ENCODE results near the gene TMOD1.

The TMOD1 gene

DNA sequence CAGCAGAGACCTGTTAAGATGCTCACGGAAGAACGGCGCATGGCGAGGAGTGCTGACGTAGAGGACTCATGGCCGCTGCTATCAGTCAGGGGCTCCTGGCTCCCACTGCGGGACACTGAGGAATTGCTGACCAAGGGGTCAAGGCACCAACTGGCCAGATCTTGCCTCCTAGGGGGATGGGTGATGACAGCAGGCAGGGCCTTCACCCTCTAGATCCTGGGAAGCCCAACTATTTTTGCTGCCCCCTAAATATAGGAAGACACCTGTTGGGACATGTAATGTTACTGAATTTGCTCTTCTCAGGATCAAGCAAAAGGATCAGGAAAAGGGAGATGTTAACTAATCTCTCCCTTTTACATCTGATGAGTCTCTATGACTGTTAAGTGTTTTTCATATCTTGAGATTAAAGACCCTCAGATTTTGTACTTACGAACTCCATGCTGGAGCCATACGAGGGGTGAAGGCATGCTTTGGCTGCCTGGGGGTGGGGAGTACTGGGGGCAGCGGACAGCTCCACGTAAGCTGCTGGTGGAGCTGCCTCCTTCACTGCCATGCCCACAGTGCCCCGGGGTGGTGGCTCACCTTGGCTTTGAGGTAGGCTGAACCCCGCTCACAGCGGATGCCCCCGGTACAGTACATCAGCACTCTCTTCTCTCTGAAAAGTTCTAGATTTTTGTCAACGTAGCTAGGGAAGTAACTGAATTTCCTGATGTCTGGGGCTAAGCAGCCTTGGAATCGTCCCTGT, 103.6 kb downstream of the TMOD1 start (continued):
- no peak for TF ChIP-seq ZNF565 (CRISPR knock-in tag; conservative IDR thresholded peaks at IDR 0.05; ENCODE audit: low read depth)
- TF ChIP-seq, protein P1, sequence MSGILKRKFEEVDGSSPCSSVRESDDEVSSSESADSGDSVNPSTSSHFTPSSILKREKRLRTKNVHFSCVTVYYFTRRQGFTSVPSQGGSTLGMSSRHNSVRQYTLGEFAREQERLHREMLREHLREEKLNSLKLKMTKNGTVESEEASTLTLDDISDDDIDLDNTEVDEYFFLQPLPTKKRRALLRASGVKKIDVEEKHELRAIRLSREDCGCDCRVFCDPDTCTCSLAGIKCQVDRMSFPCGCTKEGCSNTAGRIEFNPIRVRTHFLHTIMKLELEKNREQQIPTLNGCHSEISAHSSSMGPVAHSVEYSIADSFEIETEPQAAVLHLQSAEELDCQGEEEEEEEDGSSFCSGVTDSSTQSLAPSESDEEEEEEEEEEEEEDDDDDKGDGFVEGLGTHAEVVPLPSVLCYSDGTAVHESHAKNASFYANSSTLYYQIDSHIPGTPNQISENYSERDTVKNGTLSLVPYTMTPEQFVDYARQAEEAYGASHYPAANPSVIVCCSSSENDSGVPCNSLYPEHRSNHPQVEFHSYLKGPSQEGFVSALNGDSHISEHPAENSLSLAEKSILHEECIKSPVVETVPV (CRISPR knock-in tag; IDR thresholded peaks at IDR 0.05) = no peak
- TF ChIP-seq ZFP3 (CRISPR knock-in tag; IDR thresholded peaks at IDR 0.05) = no peak
- TF ChIP-seq ESRRG (CRISPR knock-in tag; IDR thresholded peaks at IDR 0.05) = no peak
- no peak for TF ChIP-seq TCF4 (CRISPR knock-in tag; IDR thresholded peaks at IDR 0.05; ENCODE audit: borderline replicate concordance)

DNA sequence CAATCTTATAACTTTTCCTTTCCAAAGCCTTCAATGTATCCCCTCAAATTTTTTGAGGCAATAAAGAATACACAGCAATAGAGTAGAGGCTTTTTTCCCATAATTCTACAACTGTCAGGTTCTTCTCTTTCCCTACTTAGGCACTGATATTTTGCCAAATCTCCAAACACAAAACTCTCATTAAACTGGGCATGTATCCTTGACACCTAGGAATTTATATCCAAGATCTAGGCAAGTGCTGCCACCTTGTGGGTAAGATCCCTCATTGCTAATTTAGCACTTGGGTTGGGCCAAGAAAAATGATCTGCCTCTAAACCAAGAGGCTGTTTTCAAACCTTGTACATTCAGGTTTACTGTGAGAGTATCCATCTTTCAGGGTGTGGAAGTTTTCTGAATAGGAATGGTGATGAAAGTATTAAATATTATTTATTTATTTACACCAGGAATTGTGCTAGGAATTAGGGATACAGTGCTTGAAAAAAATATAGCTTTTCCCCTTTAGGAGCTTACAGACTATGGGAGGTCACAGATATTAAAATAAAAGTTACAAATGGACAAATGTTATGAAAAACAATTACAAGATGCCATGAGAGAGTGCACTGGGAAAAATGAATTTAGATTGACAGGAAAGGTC, 114.1 kb downstream of the TMOD1 start:
- peak; percentile 87 for ATAC-seq

More for the DNA sequence above, 114.1 kb downstream of the TMOD1 start:
- TF ChIP-seq, protein P2, sequence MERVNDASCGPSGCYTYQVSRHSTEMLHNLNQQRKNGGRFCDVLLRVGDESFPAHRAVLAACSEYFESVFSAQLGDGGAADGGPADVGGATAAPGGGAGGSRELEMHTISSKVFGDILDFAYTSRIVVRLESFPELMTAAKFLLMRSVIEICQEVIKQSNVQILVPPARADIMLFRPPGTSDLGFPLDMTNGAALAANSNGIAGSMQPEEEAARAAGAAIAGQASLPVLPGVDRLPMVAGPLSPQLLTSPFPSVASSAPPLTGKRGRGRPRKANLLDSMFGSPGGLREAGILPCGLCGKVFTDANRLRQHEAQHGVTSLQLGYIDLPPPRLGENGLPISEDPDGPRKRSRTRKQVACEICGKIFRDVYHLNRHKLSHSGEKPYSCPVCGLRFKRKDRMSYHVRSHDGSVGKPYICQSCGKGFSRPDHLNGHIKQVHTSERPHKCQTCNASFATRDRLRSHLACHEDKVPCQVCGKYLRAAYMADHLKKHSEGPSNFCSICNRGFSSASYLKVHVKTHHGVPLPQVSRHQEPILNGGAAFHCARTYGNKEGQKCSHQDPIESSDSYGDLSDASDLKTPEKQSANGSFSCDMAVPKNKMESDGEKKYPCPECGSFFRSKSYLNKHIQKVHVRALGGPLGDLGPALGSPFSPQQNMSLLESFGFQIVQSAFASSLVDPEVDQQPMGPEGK (CRISPR knock-in tag; IDR thresholded peaks at IDR 0.05; ENCODE audit: borderline replicate concordance) = no peak
- TF ChIP-seq, protein P1 (CRISPR knock-in tag; IDR thresholded peaks at IDR 0.05) = no peak
- TF ChIP-seq ZNF70 (CRISPR knock-in tag; IDR thresholded peaks at IDR 0.05) = no peak
- TF ChIP-seq OSR1 (CRISPR knock-in tag; IDR thresholded peaks at IDR 0.05) = no peak
- no peak for TF ChIP-seq TCF4 (CRISPR knock-in tag; IDR thresholded peaks at IDR 0.05; ENCODE audit: borderline replicate concordance)
- TF ChIP-seq PPARA (CRISPR knock-in tag; IDR thresholded peaks at IDR 0.05; ENCODE audit: borderline replicate concordance) = no peak
- TF ChIP-seq, protein P3, sequence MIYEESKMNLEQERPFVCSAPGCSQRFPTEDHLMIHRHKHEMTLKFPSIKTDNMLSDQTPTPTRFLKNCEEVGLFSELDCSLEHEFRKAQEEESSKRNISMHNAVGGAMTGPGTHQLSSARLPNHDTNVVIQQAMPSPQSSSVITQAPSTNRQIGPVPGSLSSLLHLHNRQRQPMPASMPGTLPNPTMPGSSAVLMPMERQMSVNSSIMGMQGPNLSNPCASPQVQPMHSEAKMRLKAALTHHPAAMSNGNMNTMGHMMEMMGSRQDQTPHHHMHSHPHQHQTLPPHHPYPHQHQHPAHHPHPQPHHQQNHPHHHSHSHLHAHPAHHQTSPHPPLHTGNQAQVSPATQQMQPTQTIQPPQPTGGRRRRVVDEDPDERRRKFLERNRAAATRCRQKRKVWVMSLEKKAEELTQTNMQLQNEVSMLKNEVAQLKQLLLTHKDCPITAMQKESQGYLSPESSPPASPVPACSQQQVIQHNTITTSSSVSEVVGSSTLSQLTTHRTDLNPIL (CRISPR knock-in tag; IDR thresholded peaks at IDR 0.05; ENCODE audit: low read depth) = no peak
- TF ChIP-seq GLIS3 (CRISPR knock-in tag; IDR thresholded peaks at IDR 0.05) = no peak
- TF ChIP-seq CSDC2 (CRISPR knock-in tag; IDR thresholded peaks at IDR 0.05) = no peak
- TF ChIP-seq TOX (CRISPR knock-in tag; IDR thresholded peaks at IDR 0.05; ENCODE audit: borderline replicate concordance) = no peak
- no peak for TF ChIP-seq ZNF8 (CRISPR knock-in tag; IDR thresholded peaks at IDR 0.05)
- TF ChIP-seq, protein P4, sequence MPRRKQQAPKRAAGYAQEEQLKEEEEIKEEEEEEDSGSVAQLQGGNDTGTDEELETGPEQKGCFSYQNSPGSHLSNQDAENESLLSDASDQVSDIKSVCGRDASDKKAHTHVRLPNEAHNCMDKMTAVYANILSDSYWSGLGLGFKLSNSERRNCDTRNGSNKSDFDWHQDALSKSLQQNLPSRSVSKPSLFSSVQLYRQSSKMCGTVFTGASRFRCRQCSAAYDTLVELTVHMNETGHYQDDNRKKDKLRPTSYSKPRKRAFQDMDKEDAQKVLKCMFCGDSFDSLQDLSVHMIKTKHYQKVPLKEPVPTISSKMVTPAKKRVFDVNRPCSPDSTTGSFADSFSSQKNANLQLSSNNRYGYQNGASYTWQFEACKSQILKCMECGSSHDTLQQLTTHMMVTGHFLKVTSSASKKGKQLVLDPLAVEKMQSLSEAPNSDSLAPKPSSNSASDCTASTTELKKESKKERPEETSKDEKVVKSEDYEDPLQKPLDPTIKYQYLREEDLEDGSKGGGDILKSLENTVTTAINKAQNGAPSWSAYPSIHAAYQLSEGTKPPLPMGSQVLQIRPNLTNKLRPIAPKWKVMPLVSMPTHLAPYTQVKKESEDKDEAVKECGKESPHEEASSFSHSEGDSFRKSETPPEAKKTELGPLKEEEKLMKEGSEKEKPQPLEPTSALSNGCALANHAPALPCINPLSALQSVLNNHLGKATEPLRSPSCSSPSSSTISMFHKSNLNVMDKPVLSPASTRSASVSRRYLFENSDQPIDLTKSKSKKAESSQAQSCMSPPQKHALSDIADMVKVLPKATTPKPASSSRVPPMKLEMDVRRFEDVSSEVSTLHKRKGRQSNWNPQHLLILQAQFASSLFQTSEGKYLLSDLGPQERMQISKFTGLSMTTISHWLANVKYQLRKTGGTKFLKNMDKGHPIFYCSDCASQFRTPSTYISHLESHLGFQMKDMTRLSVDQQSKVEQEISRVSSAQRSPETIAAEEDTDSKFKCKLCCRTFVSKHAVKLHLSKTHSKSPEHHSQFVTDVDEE (CRISPR knock-in tag; IDR thresholded peaks at IDR 0.05) = no peak
- no peak for TF ChIP-seq ESRRG (CRISPR knock-in tag; IDR thresholded peaks at IDR 0.05)
- TF ChIP-seq RARB (CRISPR knock-in tag; IDR thresholded peaks at IDR 0.05) = no peak
- no peak for TF ChIP-seq SNAI2 (CRISPR knock-in tag; IDR thresholded peaks at IDR 0.05)
- TF ChIP-seq, protein P5, sequence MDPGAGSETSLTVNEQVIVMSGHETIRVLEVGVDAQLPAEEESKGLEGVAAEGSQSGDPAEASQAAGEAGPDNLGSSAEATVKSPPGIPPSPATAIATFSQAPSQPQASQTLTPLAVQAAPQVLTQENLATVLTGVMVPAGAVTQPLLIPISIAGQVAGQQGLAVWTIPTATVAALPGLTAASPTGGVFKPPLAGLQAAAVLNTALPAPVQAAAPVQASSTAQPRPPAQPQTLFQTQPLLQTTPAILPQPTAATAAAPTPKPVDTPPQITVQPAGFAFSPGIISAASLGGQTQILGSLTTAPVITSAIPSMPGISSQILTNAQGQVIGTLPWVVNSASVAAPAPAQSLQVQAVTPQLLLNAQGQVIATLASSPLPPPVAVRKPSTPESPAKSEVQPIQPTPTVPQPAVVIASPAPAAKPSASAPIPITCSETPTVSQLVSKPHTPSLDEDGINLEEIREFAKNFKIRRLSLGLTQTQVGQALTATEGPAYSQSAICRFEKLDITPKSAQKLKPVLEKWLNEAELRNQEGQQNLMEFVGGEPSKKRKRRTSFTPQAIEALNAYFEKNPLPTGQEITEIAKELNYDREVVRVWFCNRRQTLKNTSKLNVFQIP (CRISPR knock-in tag; IDR thresholded peaks at IDR 0.05; ENCODE audit: borderline replicate concordance, low read depth) = no peak
- no peak for TF ChIP-seq ZNF565 (CRISPR knock-in tag; conservative IDR thresholded peaks at IDR 0.05; ENCODE audit: low read depth)

Data from SK-N-SH treated with all-trans-retinoic acid at 6 μM for 48 hours (cell line).